Measurements from ENCODE around the gene CXXC5.

GRCh38 chr5:139676406-139676805, 28.3 kb downstream of the CXXC5 start:
- TF ChIP-seq CTCF (IDR thresholded peaks at IDR 0.05): no peak
- no peak for TF ChIP-seq POLR2A (IDR thresholded peaks at IDR 0.05)
- TF ChIP-seq EP300 (IDR thresholded peaks at IDR 0.05; ENCODE audit: low read depth): no peak
